Nephron progenitor cell (in vitro differentiated cells): ENCODE data around the gene SLMAP.

Source experiments
- DNase-seq: peaks from one replicate; pipeline ENCODE4 v3.0.0; 2021
- H3K27ac Mint-ChIP-seq: 2 replicates; pipeline ENCODE4 v1.8.0; 2021; ENCODE audit warnings: mild to moderate bottlenecking, moderate library complexity, mixed read lengths
- H3K27me3 Mint-ChIP-seq: 2 replicates; pipeline ENCODE4 v1.8.0; 2021; ENCODE audit warnings: mild to moderate bottlenecking, low read depth, mixed read lengths; ENCODE audit not compliant: poor library complexity
- H3K36me3 Mint-ChIP-seq: 2 replicates; pipeline ENCODE4 v1.8.0; 2021; ENCODE audit warnings: low read depth, mixed read lengths
- H3K4me1 Mint-ChIP-seq: 2 replicates; pipeline ENCODE4 v1.8.0; 2021; ENCODE audit warnings: mixed read lengths
- H3K4me3 Mint-ChIP-seq: 2 replicates; pipeline ENCODE4 v1.8.0; 2021; ENCODE audit warnings: mild to moderate bottlenecking, moderate library complexity, mixed read lengths
- H3K9me3 Mint-ChIP-seq: 2 replicates; pipeline ENCODE4 v1.8.0; 2021; ENCODE audit warnings: mild to moderate bottlenecking, moderate library complexity, mixed read lengths
- CTCF ChIP-seq: fragments of 200-600 bp; sonication (generic); IDR thresholded peaks from 2 replicates; pipeline ENCODE4 v1.5.0; 2021; ENCODE audit warnings: antibody characterized with exemption

The SLMAP gene

GRCh38 chr3:57918123-57918837, 162.2 kb downstream of the SLMAP start:
- TF ChIP-seq CTCF = no peak
- H3K4me3 Mint-ChIP-seq = no peak overlapping the region
- DNase-seq = no peak
- H3K36me3 Mint-ChIP-seq = peaks cover 58% of the 10 kb centered on the region
- no peaks in the 10 kb centered on the region for H3K4me1 Mint-ChIP-seq
- no peak overlapping the region for H3K27ac Mint-ChIP-seq
- H3K9me3 Mint-ChIP-seq = no peaks in the 10 kb centered on the region
- H3K27me3 Mint-ChIP-seq = no peaks in the 10 kb centered on the region

GRCh38 chr3:57919987-57920386, 163.9 kb downstream of the SLMAP start:
- no peak for DNase-seq
- H3K27ac Mint-ChIP-seq = no peak overlapping the region
- no peaks in the 10 kb centered on the region for H3K27me3 Mint-ChIP-seq
- no peak overlapping the region for H3K4me3 Mint-ChIP-seq
- H3K9me3 Mint-ChIP-seq = no peaks in the 10 kb centered on the region
- no peak for TF ChIP-seq CTCF
- no peaks in the 10 kb centered on the region for H3K4me1 Mint-ChIP-seq
- H3K36me3 Mint-ChIP-seq = peaks cover 56% of the 10 kb centered on the region

GRCh38 chr3:57923101-57923500, 167.0 kb downstream of the SLMAP start:
- no peaks in the 10 kb centered on the region for H3K27me3 Mint-ChIP-seq

GRCh38 chr3:57923752-57924151, 167.6 kb downstream of the SLMAP start:
- no peaks in the 10 kb centered on the region for H3K4me1 Mint-ChIP-seq
- H3K27me3 Mint-ChIP-seq = no peaks in the 10 kb centered on the region
- no peak for TF ChIP-seq CTCF
- peak overlapping the region; percentile 24 for H3K27ac Mint-ChIP-seq
- DNase-seq = no peak
- H3K36me3 Mint-ChIP-seq = peaks cover 36% of the 10 kb centered on the region
- no peaks in the 10 kb centered on the region for H3K9me3 Mint-ChIP-seq
- no peak overlapping the region for H3K4me3 Mint-ChIP-seq

More at GRCh38 chr3:57923101-57923500, 167.0 kb downstream of the SLMAP start:
- Mint-ChIP-seq H3K36me3 (peaks cover 41% of the 10 kb centered on the region), H3K27ac (peak overlapping the region; percentile 24), H3K4me1 (no peaks in the 10 kb centered on the region), H3K4me3 (no peak overlapping the region), H3K9me3 (no peaks in the 10 kb centered on the region)
- no peak for DNase-seq
- no peak for TF ChIP-seq CTCF

GRCh38 chr3:57927166-57927565, 171.1 kb downstream of the SLMAP start:
- Mint-ChIP-seq H3K4me1 (no peaks in the 10 kb centered on the region), H3K27me3 (no peaks in the 10 kb centered on the region), H3K4me3 (no peak overlapping the region), H3K9me3 (no peaks in the 10 kb centered on the region), H3K27ac (no peak overlapping the region), H3K36me3 (peaks cover 37% of the 10 kb centered on the region)
- DNase-seq = no peak
- TF ChIP-seq CTCF = no peak

GRCh38 chr3:57927916-57928315, 171.8 kb downstream of the SLMAP start:
- H3K27me3 Mint-ChIP-seq = no peaks in the 10 kb centered on the region
- peaks cover 40% of the 10 kb centered on the region for H3K36me3 Mint-ChIP-seq
- DNase-seq = no peak
- TF ChIP-seq CTCF = no peak
- H3K4me1 Mint-ChIP-seq = no peaks in the 10 kb centered on the region
- no peak overlapping the region for H3K4me3 Mint-ChIP-seq
- no peaks in the 10 kb centered on the region for H3K9me3 Mint-ChIP-seq
- no peak overlapping the region for H3K27ac Mint-ChIP-seq
